K562 (cell line): Measurements from ENCODE around the gene FMN1. TPM values are rescaled to one million over a fixed set of nuclear protein-coding genes. Genes with fewer than 3 reads are reported as not detected.

Source experiments
- ATAC-seq: fragments of 200-7000 bp; cut with Tn5 transposase; 3 replicates; pipeline ENCODE4 v1.9.1; 2020; ENCODE audit warnings: moderate library complexity
- BruUV-seq: library from RNA; stranded (reverse); fragments of 400-500 nt; replicated peaks from 2 replicates; lab custom pipeline; 2021; lab: Mats Ljungman, UMichigan
- CTCF ChIA-PET: fragments of 300-600 bp; formaldehyde crosslinking; extraction: SDS; loops from one replicate; lab custom pipeline; 2021; ENCODE audit warnings: low intra/inter-chr PET ratio; lab: Yijun Ruan, JAX
- POLR2A ChIA-PET: fragments of 300-600, 350-650 bp; sonication (Branson Sonifier 250); formaldehyde crosslinking; extraction: SDS; loops from one replicate; lab custom pipeline; 2021; ENCODE audit warnings: antibody characterized with exemption, inconsistent platforms; lab: Yijun Ruan, JAX
- DNase-seq, 4 experiments: peaks; one replicate each; pipeline versions ENCODE4 v3.0.0 to v3.0.0-alpha.2; 2011 to 2018; ENCODE audit warnings: low spot score in 3 of 4, mixed read lengths in 3 of 4; ENCODE audit errors: extremely low read depth in 1 of 4
- FAIRE-seq: peaks from 2 replicates; lab custom pipeline; 2011; peaks lifted over from hg19 to GRCh38; lab: Jason Lieb, UNC
- H2AFZ ChIP-seq: 2 replicates; pipeline ENCODE4 v1.6.0; 2011; ENCODE audit warnings: low read depth, low read length, control low read depth, inconsistent platforms
- H3K27ac ChIP-seq: fragments of 200-600 bp; 3 replicates; pipeline ENCODE4 v1.8.0; 2011; ENCODE audit warnings: low read depth, mild to moderate bottlenecking, control low read depth, inconsistent platforms, low read length, moderate library complexity, mixed read lengths; ENCODE audit errors: extremely low read depth
- H3K27me3 ChIP-seq, 2 experiments: fragments of 300-600 bp in 1 of 2; 2 replicates in 1 of 2; 3 replicates in 1 of 2; pipeline versions ENCODE4 v1.6.0 to v1.8.0; 2011; ENCODE audit warnings: inconsistent platforms in 2 of 2, low read length in 2 of 2, mild to moderate bottlenecking in 1 of 2, mixed read lengths in 1 of 2, moderate library complexity in 1 of 2; ENCODE audit not compliant: control insufficient read depth in 2 of 2, insufficient read depth in 2 of 2
- H3K36me3 ChIP-seq: fragments of 300-600 bp; 3 replicates; pipeline ENCODE4 v1.8.0; 2011; ENCODE audit warnings: mild to moderate bottlenecking, low read length, inconsistent platforms; ENCODE audit not compliant: control insufficient read depth, insufficient read depth
- H3K4me1 ChIP-seq, 2 experiments: fragments of 200-600 bp in 1 of 2; replicated peaks in 1 of 2; 2 replicates in 1 of 2; 3 replicates in 1 of 2; pipeline versions ENCODE4 v1.5.1 to v1.8.0; 2011; ENCODE audit warnings: inconsistent platforms in 2 of 2, low read length in 2 of 2, mild to moderate bottlenecking in 1 of 2, mixed read lengths in 1 of 2, moderate library complexity in 1 of 2; ENCODE audit not compliant: control insufficient read depth in 2 of 2, insufficient read depth in 2 of 2
- H3K4me2 ChIP-seq: 2 replicates; pipeline ENCODE4 v1.6.1; 2011; ENCODE audit warnings: low read length, control low read depth, inconsistent platforms, mixed read lengths; ENCODE audit not compliant: insufficient read depth
- H3K4me3 ChIP-seq: fragments of 200-600 bp; sonication (generic), shearing (Covaris generic); 2 replicates; pipeline ENCODE4 v1.5.1; 2016; ENCODE audit warnings: control low read depth, inconsistent platforms
- H3K79me2 ChIP-seq: fragments of 200-600 bp; 3 replicates; pipeline ENCODE4 v1.8.0; 2011; ENCODE audit warnings: low read length, inconsistent platforms; ENCODE audit not compliant: control insufficient read depth, insufficient read depth
- H3K9ac ChIP-seq, 2 experiments: 2 replicates each; pipeline versions ENCODE4 v1.6.0 to v1.6.1; 2011; ENCODE audit warnings: low read depth in 2 of 2, low read length in 2 of 2, control low read depth in 1 of 2, inconsistent platforms in 1 of 2, mild to moderate bottlenecking in 1 of 2, mixed read lengths in 1 of 2; ENCODE audit not compliant: insufficient read depth in 1 of 2
- H3K9me1 ChIP-seq: one replicate; pipeline ENCODE4 v1.6.0; 2011; ENCODE audit warnings: inconsistent platforms, mild to moderate bottlenecking, low read length, moderate library complexity; ENCODE audit not compliant: control insufficient read depth, insufficient read depth
- H3K9me3 ChIP-seq: replicated peaks from 2 replicates; pipeline ENCODE4 v1.5.1; 2011; ENCODE audit warnings: low read depth, low read length, inconsistent platforms; ENCODE audit not compliant: control insufficient read depth, insufficient read depth
- H4K20me1 ChIP-seq: replicated peaks from 2 replicates; pipeline ENCODE4 v1.6.1; 2011; ENCODE audit warnings: low read length, inconsistent platforms, mixed read lengths; ENCODE audit not compliant: control insufficient read depth, insufficient read depth
- ADNP ChIP-seq: fragments of 200-800 bp; sonication (Bioruptor generic); IDR thresholded peaks from 2 replicates; pipeline ENCODE4 v1.6.1; 2016; ENCODE audit warnings: missing genetic modification characterization, missing compliant biosample characterization
- CBX5 ChIP-seq: IDR thresholded peaks from 2 replicates; pipeline ENCODE4 v1.6.1; 2014; ENCODE audit warnings: low read depth, borderline replicate concordance
- CCAR2 ChIP-seq: fragments of 200-400 bp; formaldehyde crosslinking; IDR thresholded peaks from 2 replicates; pipeline ENCODE4 v1.6.1; 2017; ENCODE audit warnings: mild to moderate bottlenecking, low read depth, low read length
- CEBPB ChIP-seq: fragments of 450-650 bp; IDR thresholded peaks from 2 replicates; pipeline ENCODE4 v1.6.1; 2016; ENCODE audit warnings: missing genetic modification characterization, missing compliant biosample characterization
- CTBP1 ChIP-seq: fragments of 450-650 bp; IDR thresholded peaks from 2 replicates; pipeline ENCODE4 v1.6.1; 2016; ENCODE audit warnings: borderline replicate concordance
- GABPB2 ChIP-seq: fragments of 250-450 bp; sonication (Bioruptor Pico); conservative IDR thresholded peaks from 2 replicates; pipeline ENCODE4 v1.5.1; 2021; ENCODE audit warnings: mild to moderate bottlenecking
- HDAC8 ChIP-seq: fragments of 450-650 bp; IDR thresholded peaks from 2 replicates; pipeline ENCODE4 v1.6.1; 2016; ENCODE audit warnings: mild to moderate bottlenecking, missing genetic modification characterization, moderate library complexity, missing compliant biosample characterization
- KAT2B ChIP-seq: IDR thresholded peaks from one replicate; pipeline ENCODE4 v1.6.1; 2012; ENCODE audit warnings: low read depth, mild to moderate bottlenecking, control low read depth, inconsistent platforms, low read length, moderate library complexity
- KLF6 ChIP-seq: fragments of 250-450 bp; sonication (Bioruptor Pico); IDR thresholded peaks from 2 replicates; pipeline ENCODE4 v1.4.0; 2020; ENCODE audit warnings: mild to moderate bottlenecking, moderate library complexity, borderline replicate concordance
- NELFE ChIP-seq: IDR thresholded peaks from 2 replicates; pipeline ENCODE4 v1.6.1; 2011; ENCODE audit warnings: mild to moderate bottlenecking; ENCODE audit not compliant: insufficient read depth, insufficient read length
- NR3C1 ChIP-seq: sonication (generic); formaldehyde crosslinking; IDR thresholded peaks from 2 replicates; pipeline ENCODE4 v1.8.1; 2022; ENCODE audit warnings: missing genetic modification reagents
- RB1 ChIP-seq: fragments of 450-650 bp; IDR thresholded peaks from 2 replicates; pipeline ENCODE4 v1.6.1; 2017; ENCODE audit warnings: low read depth, mild to moderate bottlenecking
- SAP30 ChIP-seq: fragments of 200-600 bp; sonication (generic); IDR thresholded peaks from 2 replicates; pipeline ENCODE4 v1.6.1; 2012; ENCODE audit warnings: borderline replicate concordance, low read depth, mild to moderate bottlenecking, moderate library complexity, low read length, control low read depth, inconsistent platforms; ENCODE audit not compliant: insufficient read depth, poor library complexity, severe bottlenecking
- SRSF1 ChIP-seq: fragments of 200-400 bp; formaldehyde crosslinking; IDR thresholded peaks from 2 replicates; pipeline ENCODE4 v1.6.1; 2017; ENCODE audit warnings: mild to moderate bottlenecking, low read depth, low read length, moderate library complexity
- TCF3 ChIP-seq: sonication (generic); formaldehyde crosslinking; IDR thresholded peaks from 2 replicates; pipeline ENCODE4 v1.4.0; 2020; ENCODE audit warnings: mild to moderate bottlenecking, missing genetic modification reagents
- ZBED1 ChIP-seq: IDR thresholded peaks from 2 replicates; pipeline ENCODE4 v1.6.1; 2014
- ZNF699 ChIP-seq: fragments of 250-450 bp; sonication (Bioruptor Pico); IDR thresholded peaks from 2 replicates; pipeline ENCODE4 v1.8.0; 2021; ENCODE audit warnings: mild to moderate bottlenecking, moderate library complexity; ENCODE audit not compliant: insufficient replicate concordance
- WGBS: fragments of 100-300 bp; shearing (Covaris generic); methylation state at CpG from one replicate; pipeline ENCODE4 v1.1.6; 2016; ENCODE audit warnings: low coverage, mixed read lengths; ENCODE audit not compliant: insufficient coverage; ENCODE audit errors: missing lambda C conversion rate; 5-methylcytosine and 5-hydroxymethylcytosine counted together
- in situ Hi-C: fragments of 300-500 bp; cut with MboI; formaldehyde crosslinking; loops from 4 replicates; pipeline ENCODE4 v1.15.0; 2018; ENCODE audit warnings: inconsistent platforms, mixed read lengths
- intact Hi-C: fragments of 100-400 bp; cut with micrococcal nuclease; formaldehyde crosslinking; loops from 2 replicates; pipeline ENCODE4 v1.14.2; 2022
- polyA plus RNA-seq, 8 experiments: library from polyadenylated mRNA; depleted of rRNA in 4 of 8; stranded (reverse) in 5 of 8; unstranded in 3 of 8; fragments of >200 nt; fragmentation: Nextera tagmentation in 2 of 8; fragmentation: Illumina TruSeq in 1 of 8; extraction: Ambion mirVana in 2 of 8; extraction: Trizol in 1 of 8; gene quantifications; 2 replicates each; pipeline versions ENCODE4 v1.2.1 to v1.2.3, GENCODE V29; 2011 to 2014; ENCODE audit warnings: inconsistent platforms in 1 of 8, missing spikeins in 1 of 8
- total RNA-seq, 7 experiments: library from RNA; depleted of rRNA in 6 of 7; stranded (reverse); fragments of >200 nt in 6 of 7; fragmentation: Illumina TruSeq in 2 of 7; extraction: Trizol in 2 of 7; gene quantifications; 2 replicates each; pipeline versions ENCODE4 v1.2.1 to v1.2.3, GENCODE V29; 2011 to 2021; ENCODE audit warnings: low replicate concordance in 1 of 7
- TF ChIP-seq, protein P1 (sequence below): fragments of 250-450 bp; sonication (Bioruptor Pico); IDR thresholded peaks from 2 replicates; pipeline ENCODE4 v1.5.1; 2021; ENCODE audit warnings: mild to moderate bottlenecking
- TF ChIP-seq, protein P2 (sequence below), 3 experiments: fragments of 200-800 bp in 1 of 3; sonication (Bioruptor generic) in 1 of 3; sonication (generic) in 1 of 3; formaldehyde crosslinking in 1 of 3; IDR thresholded peaks; 2 replicates each; pipeline versions ENCODE4 v1.6.1 to v1.8.0; 2016 to 2022; ENCODE audit warnings: mild to moderate bottlenecking in 2 of 3, missing compliant biosample characterization in 2 of 3, missing genetic modification characterization in 2 of 3, missing genetic modification reagents in 1 of 3
- TF ChIP-seq, protein P3 (sequence below): fragments of 450-650 bp; IDR thresholded peaks from 2 replicates; pipeline ENCODE4 v1.6.1; 2014; ENCODE audit warnings: low read depth, mild to moderate bottlenecking, moderate library complexity, borderline replicate concordance

FMN1 gene
- total and polyA plus RNA-seq, 9 of the 15 experiments (the other 6 are each of a cell fraction or from before 2014, with no cell fraction given) = 0.03 to 0.07 (median 0.04) TPM; not detected in 6

DNA sequence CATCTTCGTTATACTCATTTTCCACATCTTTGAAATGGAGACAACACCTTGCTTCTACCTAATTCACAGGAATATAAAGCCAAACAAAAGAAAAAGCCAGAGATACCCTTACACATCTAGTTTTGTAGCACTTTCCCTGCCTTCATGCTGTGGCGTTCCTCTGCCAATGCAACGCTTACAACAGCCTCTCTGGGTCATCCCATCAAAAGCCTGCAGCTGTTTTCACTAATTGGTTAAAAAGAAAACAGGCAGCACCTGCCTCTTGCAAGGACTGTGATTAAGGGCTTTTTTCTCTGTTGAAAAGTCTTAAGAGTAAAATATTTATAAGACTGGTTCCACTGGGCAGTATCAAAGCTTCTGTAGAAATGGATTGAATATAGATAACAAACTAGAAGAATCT is 120.3 kb downstream of the FMN1 start (continued):
- TF ChIP-seq SAP30 (no peak), ZNF699 (CRISPR knock-in tag) (no peak)
- TF ChIP-seq, protein P1, sequence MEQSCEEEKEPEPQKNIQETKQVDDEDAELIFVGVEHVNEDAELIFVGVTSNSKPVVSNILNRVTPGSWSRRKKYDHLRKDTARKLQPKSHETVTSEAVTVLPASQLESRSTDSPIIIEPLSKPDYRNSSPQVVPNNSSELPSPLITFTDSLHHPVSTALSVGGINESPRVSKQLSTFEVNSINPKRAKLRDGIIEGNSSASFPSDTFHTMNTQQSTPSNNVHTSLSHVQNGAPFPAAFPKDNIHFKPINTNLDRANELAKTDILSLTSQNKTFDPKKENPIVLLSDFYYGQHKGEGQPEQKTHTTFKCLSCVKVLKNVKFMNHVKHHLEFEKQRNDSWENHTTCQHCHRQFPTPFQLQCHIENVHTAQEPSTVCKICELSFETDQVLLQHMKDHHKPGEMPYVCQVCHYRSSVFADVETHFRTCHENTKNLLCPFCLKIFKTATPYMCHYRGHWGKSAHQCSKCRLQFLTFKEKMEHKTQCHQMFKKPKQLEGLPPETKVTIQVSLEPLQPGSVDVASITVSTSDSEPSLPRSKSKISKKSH (CRISPR knock-in tag) = no peak

DNA sequence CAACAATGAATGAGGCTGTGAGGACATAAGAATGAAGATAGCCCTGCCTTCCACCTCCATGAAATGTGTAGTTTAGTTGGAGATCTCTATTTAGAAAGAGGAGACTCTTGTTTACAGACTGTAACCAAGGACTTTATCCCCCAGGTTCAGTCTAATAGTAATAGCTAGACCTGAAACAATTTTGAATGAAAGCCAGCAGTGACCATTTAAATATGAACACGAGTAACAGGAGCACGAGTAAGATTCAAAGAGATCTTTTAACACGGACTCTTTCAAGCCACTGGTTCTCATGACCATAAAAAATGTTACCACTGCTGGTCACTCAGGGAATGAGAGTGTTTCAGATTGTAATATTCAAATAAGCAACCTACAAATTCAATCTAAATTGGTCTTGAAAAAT is 123.1 kb downstream of the FMN1 start:
- no peak for DNase-seq
- Histone ChIP-seq H2AFZ (no peak overlapping the region), H3K9ac (no peak overlapping the region), H3K9me3 (no peaks in the 10 kb centered on the region), H3K9me1 (no peaks in the 10 kb centered on the region), H3K36me3 (no peaks in the 10 kb centered on the region), H3K79me2 (no peaks in the 10 kb centered on the region), H3K27ac (no peak overlapping the region), H3K4me3 (no peak overlapping the region), H3K27me3 (peaks cover 3 to 17% of the 10 kb centered on the region in 2 experiments; a peak in 2 of 5 replicates), H3K4me2 (no peak overlapping the region), H3K4me1 (no peaks in the 10 kb centered on the region), H4K20me1 (no peaks in the 10 kb centered on the region)
- POLR2A ChIA-PET = no interaction called here
- 0% methylated on average over 3 of the region's 3 CpGs for WGBS
- CTCF ChIA-PET = no interaction called here
- in situ Hi-C loops (no loop called here), intact Hi-C loops (loop anchor here (10.0 kb wide), 1 partner anchor 47 kb away; no protein-coding TSS in a partner anchor)
- FAIRE-seq = no peak
- BruUV-seq = no TSS peak
- no peak for ATAC-seq
- TF ChIP-seq, protein P2, sequence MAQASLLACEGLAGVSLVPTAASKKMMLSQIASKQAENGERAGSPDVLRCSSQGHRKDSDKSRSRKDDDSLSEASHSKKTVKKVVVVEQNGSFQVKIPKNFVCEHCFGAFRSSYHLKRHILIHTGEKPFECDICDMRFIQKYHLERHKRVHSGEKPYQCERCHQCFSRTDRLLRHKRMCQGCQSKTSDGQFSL (CRISPR knock-in tag; IDR thresholded peaks at IDR 0.05) = no peak
- TF ChIP-seq, protein P2 (tag; IDR thresholded peaks at IDR 0.05) = no peak
- TF ChIP-seq CEBPB (no peak), SRSF1 (no peak), CBX5 (no peak), NR3C1 (no peak), CTBP1 (no peak), TCF3 (CRISPR knock-in tag) (no peak), ADNP (tag) (no peak), NELFE (no peak), KLF6 (CRISPR knock-in tag) (no peak), HDAC8 (no peak), ZBED1 (no peak), KAT2B (no peak), GABPB2 (no peak), CCAR2 (no peak), RB1 (no peak)
- TF ChIP-seq, protein P3, sequence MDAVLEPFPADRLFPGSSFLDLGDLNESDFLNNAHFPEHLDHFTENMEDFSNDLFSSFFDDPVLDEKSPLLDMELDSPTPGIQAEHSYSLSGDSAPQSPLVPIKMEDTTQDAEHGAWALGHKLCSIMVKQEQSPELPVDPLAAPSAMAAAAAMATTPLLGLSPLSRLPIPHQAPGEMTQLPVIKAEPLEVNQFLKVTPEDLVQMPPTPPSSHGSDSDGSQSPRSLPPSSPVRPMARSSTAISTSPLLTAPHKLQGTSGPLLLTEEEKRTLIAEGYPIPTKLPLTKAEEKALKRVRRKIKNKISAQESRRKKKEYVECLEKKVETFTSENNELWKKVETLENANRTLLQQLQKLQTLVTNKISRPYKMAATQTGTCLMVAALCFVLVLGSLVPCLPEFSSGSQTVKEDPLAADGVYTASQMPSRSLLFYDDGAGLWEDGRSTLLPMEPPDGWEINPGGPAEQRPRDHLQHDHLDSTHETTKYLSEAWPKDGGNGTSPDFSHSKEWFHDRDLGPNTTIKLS = no peak
